GM08714 (cell line): ENCODE results near the gene PLXDC1.
A peak's percentile ranks its signal among the peaks of the same experiment; 100 is the strongest.

Source experiments
- H3K4me3 ChIP-seq: fragments of 200-500 bp; sonication (Bioruptor generic); 2 replicates; pipeline ENCODE4 v1.5.1; 2014; ENCODE audit warnings: mild to moderate bottlenecking, low read length, inconsistent platforms
- ZNF274 ChIP-seq: IDR thresholded peaks from 2 replicates; pipeline ENCODE4 v1.6.1; 2012; ENCODE audit warnings: mild to moderate bottlenecking, low read depth, low read length

PLXDC1 gene

DNA sequence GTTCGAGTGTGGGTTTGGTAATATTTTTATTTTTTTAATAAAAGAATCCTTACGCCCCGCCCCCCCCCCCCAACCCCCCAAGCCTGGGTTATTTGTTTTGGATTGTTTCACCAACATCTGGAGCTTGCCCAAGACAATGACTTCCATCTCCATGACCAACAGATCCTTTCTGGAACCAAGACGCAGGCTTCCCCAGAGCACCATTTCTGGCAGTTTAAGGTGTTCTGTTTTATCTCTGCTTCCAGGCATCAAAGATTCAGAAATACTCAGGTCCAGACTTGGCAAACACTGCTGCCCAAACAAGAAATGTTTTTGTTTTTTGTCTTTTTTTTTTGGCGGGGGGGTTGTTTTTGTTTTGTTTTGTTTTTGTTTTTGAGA, 56.1 kb downstream of the PLXDC1 start:
- no peak overlapping the region for H3K4me3 ChIP-seq

DNA sequence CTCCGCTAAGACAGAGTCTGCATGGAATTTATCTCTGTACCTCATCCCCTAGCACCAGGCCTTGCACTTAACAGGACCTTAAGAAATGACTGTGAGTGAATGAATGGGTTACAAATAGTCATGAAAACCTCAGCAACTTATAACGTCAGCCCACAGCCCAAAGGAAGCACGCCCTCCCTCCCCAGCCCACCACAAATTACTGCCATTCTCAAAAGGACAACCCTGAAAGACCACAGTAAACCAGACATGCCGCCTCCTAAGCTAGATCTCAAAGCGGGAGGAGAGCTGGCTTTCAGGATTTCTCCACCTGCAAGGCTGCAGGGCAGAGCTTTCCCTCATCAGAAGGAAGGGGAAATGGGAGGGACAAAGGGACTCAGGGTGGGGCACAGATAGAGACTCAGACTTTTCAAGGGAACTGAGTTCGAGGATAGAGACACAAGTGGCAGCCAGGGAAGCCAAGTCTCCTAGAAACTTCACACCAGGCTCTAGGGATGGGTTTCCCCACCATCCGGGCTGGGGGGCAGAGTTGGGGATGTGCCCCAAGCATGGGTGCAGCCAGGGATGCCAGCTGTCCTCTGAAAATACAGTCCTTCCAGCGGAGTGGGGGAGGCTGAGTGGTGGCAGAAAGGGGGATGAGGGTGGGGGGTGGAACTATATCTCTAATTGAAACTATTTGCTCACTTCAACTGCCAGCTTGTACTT, 56.7 kb downstream of the PLXDC1 start:
- no peak overlapping the region for H3K4me3 ChIP-seq
- TF ChIP-seq ZNF274, result no peak

More for the DNA sequence above, 56.1 kb downstream of the PLXDC1 start:
- TF ChIP-seq ZNF274, result no peak

DNA sequence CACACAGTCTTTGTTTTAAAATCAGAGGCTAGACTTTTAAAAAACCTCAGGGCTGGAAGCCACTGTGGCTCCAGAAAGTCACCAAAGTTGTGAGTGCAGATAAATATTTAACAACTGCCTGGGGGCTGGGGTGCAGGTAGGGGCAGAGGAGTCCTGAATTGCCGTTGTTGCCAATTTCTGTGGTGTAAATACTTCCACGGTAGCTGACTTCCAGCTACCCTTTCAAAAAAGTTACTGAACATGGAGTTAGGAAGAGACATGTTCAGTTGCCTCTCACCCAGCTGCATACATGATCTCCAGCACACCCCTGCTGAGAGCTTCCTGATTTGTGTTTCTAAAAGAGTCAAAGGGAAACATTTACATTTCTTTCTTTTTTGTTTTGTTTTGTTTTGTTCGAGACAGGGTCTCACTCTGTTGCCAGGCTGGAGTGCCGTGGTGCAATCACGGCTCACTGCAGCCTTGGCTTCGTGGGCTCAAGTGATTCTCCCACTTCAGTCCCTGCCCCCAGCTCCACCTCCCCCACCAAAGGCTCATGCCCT, 58.7 kb downstream of the PLXDC1 start:
- H3K4me3 ChIP-seq, result peak overlapping the region; percentile 29; the same call in 1 of the 2 replicates
- TF ChIP-seq ZNF274, result no peak

DNA sequence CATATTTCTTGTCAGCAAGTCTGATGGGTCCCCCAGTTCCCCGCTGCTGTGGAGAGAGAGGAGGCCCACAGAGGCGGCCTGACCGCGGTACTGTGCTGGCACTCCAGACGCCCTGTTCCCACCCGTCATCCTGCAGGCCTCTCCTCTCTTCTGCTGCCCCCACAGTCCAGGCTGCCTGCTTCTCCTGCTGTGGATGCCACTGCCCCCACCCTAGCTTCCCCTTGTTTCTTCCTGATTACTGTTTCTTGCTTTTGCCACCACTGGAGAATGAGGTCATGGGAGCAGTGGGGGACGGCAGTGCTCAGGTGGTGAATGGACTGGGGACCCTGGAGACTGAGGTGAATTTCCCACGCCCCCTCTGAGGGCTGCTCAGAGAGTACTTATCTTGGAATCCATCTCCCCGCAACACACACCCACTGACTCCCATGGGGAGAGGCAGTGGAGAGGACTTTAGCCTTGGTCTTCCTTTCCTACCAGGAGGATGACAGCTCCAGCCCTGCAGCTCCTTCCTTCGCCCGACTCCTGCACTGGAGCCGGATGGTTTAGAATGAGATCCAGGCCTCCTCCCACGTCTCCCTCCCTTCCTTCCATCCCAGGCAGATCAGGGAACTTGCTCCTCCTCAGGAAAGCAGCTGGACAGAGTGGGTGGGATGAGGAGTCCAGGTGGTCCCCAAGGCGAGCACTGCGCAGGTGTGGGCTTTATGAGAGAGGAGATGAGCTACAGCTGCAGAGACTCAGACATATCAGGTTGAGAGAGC, 60.4 kb downstream of the PLXDC1 start:
- TF ChIP-seq ZNF274, result no peak
- H3K4me3 ChIP-seq, result no peak overlapping the region

DNA sequence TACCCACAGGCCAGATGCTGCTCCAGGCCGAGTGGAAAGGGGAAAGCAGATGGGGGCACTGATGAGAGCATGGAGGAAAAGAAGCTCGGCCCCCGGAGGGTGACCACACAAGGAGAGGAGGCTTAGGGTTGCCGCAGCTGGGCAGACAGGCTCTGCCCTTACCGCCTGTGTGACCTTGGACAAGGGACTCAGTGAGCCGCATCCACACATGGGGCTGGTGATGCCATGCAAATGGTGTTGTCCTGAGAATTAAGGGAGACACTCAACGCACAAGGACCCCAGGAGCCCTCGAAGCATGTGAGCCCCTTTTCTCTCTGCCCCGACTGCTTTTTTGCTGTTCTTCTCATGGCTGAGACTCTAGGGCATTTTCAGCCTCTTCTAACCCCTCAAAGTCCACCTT, 61.0 kb downstream of the PLXDC1 start:
- no peak for TF ChIP-seq ZNF274
- H3K4me3 ChIP-seq, result no peak overlapping the region

DNA sequence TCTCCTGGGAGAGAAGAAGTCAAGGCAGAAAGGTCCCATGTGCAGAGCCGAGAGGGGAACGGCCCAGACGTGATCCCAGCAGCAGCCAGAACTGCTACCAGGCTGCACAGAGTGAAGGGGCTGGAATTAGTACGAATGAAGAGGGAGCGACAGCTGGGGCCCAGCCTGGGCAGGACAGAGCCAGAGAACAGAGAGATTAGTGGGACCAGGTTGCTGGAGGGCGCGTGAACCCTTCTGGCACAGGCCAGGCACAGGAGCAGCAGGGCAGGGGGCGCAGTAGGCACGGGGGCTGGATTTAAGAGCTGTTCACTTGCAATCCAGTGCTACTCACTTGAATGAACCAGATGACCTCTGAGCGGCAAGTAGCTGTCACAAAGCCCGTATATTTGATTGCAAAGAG, 66.9 kb downstream of the PLXDC1 start:
- no peak overlapping the region for H3K4me3 ChIP-seq
- TF ChIP-seq ZNF274, result no peak

DNA sequence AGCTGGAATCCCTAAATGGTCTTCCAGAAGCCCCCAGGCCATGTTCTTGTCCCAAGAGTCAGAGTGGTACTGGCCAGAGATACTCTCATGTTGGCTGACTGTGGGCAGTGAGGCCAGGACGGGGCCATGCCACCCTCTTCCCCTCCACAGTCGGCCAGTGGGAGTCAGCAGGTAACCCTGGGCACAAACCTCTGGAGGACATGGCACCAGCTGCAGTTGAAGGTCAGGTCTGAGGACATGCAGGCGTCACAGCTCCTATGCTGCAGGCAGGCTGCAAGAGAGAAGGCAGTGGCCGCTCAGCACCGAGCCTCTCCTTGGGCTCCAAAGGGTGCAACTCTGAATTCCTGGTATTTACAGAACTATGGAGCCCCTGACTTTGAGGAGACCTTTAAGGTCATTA, 68.2 kb downstream of the PLXDC1 start:
- no peak overlapping the region for H3K4me3 ChIP-seq
- no peak for TF ChIP-seq ZNF274

DNA sequence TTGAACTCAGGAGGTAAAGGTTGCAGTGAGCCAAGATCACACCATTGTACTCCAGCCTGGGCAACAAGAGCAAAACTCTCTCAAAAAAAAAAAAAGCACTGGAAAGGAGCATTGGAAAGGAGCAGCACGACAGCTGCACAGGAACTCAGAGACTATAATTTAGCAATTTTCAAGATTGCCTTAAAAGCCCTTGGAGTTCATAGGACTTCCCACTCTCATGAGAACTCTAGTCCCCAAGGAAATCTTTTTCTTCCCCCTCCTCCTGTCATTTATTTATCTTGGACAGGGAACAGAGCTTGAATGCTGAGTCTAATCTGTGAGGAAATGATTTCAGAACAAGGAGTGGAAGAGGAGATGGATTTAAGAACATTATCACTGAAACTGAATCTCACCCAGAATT, 69.0 kb downstream of the PLXDC1 start:
- TF ChIP-seq ZNF274, result no peak
- no peak overlapping the region for H3K4me3 ChIP-seq

DNA sequence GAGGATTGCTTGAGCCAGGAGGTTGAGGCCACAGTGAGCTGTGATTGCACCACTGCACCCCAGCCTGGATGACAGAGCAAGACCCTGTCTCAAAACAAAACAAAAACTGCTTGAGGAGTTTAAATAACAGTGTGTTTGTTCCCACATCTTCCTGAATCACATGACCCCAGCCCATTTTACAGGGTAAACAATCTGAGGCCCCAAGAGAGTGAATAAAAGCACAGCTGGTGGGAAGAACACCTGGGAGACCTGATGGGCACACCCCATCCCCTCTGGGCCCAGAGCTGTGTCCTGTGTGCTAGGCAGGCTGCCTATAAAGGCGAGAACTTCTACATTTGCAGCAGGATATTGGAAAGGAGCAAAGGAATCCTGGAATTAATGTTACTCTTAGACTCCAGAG, 69.6 kb downstream of the PLXDC1 start:
- no peak overlapping the region for H3K4me3 ChIP-seq
- TF ChIP-seq ZNF274, result no peak

DNA sequence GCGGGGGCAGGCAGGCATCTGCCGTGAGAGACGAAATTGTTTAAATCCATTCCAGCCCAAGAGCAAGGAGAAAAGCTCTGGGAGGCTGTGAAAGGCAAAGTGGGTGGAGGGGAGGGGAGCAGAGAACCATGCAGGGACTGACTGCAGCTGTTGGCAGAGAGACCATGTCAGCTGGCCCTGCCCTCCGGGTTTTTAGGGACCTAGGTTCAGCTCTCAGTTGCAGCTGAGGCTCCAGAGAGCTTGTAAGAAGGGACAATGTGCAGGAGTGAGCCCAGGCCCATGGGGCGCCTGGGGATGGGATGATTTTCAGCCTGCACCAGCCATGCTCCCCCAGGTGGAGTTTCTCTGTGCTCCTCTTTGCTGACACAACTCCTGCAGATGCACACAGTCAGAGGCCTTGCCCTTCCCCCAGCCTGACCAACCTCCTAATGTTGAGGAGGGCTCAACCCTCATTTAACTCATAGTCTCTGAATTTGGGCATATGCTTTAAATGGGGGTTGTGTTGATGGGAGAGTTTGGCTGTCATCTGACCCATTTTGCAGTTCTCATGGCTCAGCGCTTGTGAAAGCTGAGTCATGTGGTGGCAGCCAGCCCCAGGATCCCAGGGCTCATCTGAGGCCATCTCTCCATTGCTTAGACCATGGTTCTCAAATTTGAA, 70.9 kb downstream of the PLXDC1 start:
- no peak for TF ChIP-seq ZNF274
- no peak overlapping the region for H3K4me3 ChIP-seq

DNA sequence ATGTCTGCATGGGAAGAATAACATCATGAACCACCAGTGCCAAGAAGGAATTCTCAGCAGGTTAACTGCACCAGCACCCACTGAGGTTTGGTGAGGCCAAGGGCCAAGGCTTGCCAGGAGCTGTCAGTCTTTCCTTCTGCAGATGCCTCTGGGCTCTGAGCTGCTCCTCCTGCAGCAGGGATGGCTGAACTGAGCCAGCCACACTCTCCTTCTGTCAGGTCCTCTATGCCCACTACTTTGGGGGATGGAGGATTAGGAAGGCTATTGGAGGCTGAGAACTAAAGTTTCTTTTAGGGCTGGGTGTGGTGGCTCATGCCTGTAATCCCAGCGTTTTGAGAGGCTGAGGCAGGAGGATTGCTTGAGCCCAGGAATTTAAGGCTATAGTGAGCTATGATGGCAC, 71.6 kb downstream of the PLXDC1 start:
- no peak overlapping the region for H3K4me3 ChIP-seq
- no peak for TF ChIP-seq ZNF274

DNA sequence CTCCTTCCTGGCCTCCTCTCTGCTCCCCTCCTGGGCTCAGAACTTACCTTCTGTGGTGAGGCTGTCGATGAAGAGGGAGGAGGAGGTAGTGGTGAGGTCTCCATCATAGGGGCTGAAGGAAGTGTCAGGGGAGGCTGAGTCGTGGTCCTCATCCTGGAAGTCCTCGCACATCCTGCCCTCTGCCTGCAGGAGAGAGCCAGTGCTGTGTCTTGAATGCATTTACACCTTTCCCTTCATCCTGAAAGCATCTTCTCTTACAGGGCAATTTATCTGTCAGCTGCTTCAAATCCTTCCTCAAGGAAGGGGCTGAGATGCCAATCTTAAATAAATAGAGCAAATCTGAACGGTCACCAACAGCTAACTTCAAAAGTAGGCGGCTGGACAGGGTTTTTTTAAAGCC, 73.6 kb downstream of the PLXDC1 start:
- H3K4me3 ChIP-seq, result no peak overlapping the region

DNA sequence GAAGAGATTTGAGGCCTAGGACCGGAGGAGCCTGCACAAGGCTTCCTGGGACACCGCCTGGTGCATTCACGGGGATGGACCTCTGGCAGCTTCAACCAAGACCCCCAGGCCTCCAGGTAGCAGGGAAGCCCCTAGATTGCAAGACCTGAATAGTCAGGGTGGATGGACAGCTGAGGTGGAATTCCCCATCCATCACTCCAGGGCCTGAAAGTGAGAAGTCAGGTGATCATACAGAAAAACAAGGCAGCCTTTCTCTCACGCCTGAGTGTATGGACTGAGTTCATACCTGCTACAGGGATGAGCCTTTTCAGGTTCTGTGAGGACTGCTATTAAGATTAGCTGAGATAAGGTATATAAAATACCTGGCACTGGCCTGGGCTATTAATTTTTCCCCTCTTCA, 74.2 kb downstream of the PLXDC1 start:
- H3K4me3 ChIP-seq, result no peak overlapping the region
- no peak for TF ChIP-seq ZNF274

More for the DNA sequence above, 73.6 kb downstream of the PLXDC1 start:
- TF ChIP-seq ZNF274, result no peak

DNA sequence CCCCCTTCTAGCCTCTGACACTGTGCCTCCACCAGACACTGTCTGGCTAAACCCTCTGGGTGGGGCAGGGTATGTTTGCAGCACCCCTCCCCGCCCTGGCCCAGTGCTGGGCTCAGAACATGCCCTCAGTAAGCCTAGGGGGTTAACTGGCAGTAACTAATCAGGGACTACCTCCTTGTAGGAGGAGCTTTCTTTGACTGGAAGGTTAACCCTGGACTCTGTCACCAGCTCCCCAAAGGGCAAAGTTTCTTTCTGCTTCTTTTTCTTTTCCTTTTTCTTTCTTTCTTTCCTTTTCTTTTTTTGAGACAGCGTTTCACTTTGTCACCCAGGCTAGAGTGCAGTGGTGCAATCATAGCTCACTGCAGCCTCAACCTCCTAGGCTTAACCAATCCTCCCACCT, 76.8 kb downstream of the PLXDC1 start:
- no peak overlapping the region for H3K4me3 ChIP-seq
- TF ChIP-seq ZNF274, result no peak

DNA sequence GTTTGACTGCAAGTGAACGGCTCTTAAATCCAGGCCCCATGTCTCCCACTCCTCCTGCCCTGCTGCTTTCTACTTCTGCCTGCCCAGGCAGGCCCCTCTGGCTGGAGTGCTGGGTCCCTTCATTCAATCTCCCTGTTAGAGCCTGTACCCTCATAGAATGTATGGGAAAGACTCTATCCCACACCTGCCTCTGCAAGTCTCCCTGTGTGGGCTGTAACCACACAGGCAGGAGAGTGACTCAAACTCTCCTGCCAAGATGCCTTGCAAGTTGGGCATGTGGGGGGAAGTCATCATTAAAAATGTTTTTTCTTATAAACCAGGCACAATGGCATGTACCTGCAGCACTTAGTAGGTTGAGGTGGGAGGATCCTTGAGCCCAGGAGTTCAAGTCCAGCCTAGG, 77.5 kb downstream of the PLXDC1 start:
- no peak overlapping the region for H3K4me3 ChIP-seq
- no peak for TF ChIP-seq ZNF274
